Immature natural killer cell (primary cell): Measurements from ENCODE around the gene SND1. TPM values are rescaled to one million over a fixed set of nuclear protein-coding genes. Genes with fewer than 3 reads are reported as not detected.

Source experiments
- DNase-seq, 3 donors: peaks; one replicate each; pipeline ENCODE4 v3.0.0; 2022; ENCODE audit warnings: mixed read lengths in 1 of 3
- H3K27ac Mint-ChIP-seq, 6 donors: one replicate each; pipeline ENCODE4 v1.8.0; 2020; ENCODE audit warnings: mixed read lengths in 6 of 6, mild to moderate bottlenecking in 5 of 6, inconsistent platforms in 4 of 6, moderate library complexity in 3 of 6
- H3K27me3 Mint-ChIP-seq, 3 donors: one replicate each; pipeline ENCODE4 v1.8.0; 2020 to 2021; ENCODE audit warnings: low read depth in 3 of 3, mild to moderate bottlenecking in 3 of 3, mixed read lengths in 3 of 3, moderate library complexity in 3 of 3, inconsistent platforms in 1 of 3
- H3K36me3 Mint-ChIP-seq, 3 donors: one replicate each; pipeline ENCODE4 v1.8.0; 2020; ENCODE audit warnings: mixed read lengths in 3 of 3, inconsistent platforms in 2 of 3, mild to moderate bottlenecking in 2 of 3
- H3K4me1 Mint-ChIP-seq, 2 donors: one replicate each; pipeline ENCODE4 v1.8.0; 2020; ENCODE audit warnings: inconsistent platforms in 2 of 2, mild to moderate bottlenecking in 2 of 2, mixed read lengths in 2 of 2, moderate library complexity in 1 of 2
- H3K4me3 Mint-ChIP-seq, 5 donors: one replicate each; pipeline ENCODE4 v1.8.0; 2020; ENCODE audit warnings: mild to moderate bottlenecking in 5 of 5, mixed read lengths in 5 of 5, inconsistent platforms in 3 of 5, moderate library complexity in 3 of 5
- H3K9me3 Mint-ChIP-seq, 6 donors: one replicate each; pipeline ENCODE4 v1.8.0; 2020; ENCODE audit warnings: mild to moderate bottlenecking in 6 of 6, mixed read lengths in 6 of 6, inconsistent platforms in 4 of 6, moderate library complexity in 3 of 6
- polyA plus RNA-seq, 3 donors: library from polyadenylated mRNA; unstranded; fragments of 300-500 nt; fragmentation: Illumina TruSeq; gene quantifications; one replicate each; pipeline ENCODE4 v1.2.3, GENCODE V29; 2021

Gene SND1
- polyA plus RNA-seq, 3 donors from 2014 or later, result 87.8 to 130 (median 116) TPM

DNA sequence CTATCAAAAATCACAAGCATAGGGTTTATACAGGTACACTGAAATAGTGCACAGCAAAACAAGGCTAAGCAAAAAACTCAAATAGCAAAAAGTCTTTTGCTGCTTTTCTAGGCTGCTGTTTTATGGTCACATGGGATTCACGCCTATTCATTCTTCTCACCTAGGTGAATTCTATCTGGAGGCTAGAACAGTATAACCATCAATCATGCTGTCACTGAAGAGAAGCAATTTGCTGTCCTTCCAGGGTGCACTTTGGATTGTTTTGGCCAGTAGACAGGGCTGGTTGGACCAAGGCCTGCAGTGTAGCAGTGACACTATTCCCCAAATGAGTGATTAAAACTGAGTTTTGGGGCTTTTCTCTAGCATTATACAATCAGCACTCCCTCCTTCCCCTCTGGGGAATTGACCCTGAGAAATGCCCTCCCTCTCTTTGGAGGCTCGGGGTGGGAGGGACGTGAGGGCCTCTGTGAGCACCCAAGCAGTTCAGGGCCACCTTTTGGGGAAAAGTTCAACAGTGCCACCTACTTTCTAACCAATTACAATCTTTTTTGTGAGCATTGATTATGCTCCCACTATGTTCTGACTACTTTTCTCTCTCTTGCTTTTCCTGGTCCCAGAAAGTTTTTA, 16.2 kb upstream of the SND1 start:
- Mint-ChIP-seq H3K27me3 (peaks cover 7 to 18% (median 10%) of the 10 kb centered on the region in 3 donors), H3K27ac (no peak overlapping the region)

DNA sequence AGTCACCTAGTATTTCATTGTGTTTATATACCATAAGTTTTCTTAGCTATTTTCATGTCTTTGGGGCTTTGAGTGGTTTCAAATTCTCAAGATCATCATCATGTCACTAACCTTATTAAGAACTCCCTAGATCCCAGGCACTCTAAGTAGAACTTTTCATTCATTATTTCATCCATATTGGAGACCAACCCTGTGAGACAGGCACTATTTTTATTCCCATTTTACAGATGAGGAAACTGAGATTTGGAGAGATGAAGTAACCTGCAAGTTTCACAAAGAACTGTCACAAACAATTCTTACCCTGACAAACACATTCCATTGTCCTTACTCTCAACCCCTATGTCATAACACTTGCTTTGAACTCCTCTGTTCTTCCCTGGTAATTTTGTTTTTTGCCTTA, 13.8 kb upstream of the SND1 start:
- Mint-ChIP-seq H3K27ac (no peak overlapping the region), H3K4me3 (no peak overlapping the region), H3K9me3 (no peaks in the 10 kb centered on the region)

More for the DNA sequence above, 16.2 kb upstream of the SND1 start:
- Mint-ChIP-seq H3K36me3 (no peaks in the 10 kb centered on the region), H3K4me3 (no peak overlapping the region), H3K9me3 (no peaks in the 10 kb centered on the region), H3K4me1 (no peaks in the 10 kb centered on the region)
- DNase-seq, result no peak

DNA sequence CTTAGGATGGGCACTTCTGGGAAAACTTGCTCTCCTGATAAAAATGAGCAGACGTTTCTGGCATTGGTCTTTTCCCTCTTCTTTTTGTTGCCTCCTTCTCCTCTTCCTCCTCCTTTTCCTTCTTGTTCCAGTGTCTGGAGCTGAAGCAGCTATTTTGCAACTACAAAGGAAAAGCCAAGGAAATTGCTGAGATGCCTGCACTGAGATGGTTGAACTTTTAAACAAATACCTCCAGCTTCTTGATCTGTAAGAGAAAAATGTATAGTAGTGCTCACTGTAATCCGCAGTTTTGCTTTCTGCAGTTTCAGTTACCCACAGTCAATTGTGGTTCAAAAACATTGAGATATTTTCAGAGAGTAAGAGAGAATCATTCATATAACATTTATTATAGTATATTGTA, 7.5 kb upstream of the SND1 start:
- H3K4me1 Mint-ChIP-seq, result no peaks in the 10 kb centered on the region
- DNase-seq, result no peak
- no peak overlapping the region for H3K4me3 Mint-ChIP-seq
- no peaks in the 10 kb centered on the region for H3K36me3 Mint-ChIP-seq
- H3K27me3 Mint-ChIP-seq, result peaks cover 2 to 4% (median 3%) of the 10 kb centered on the region in 3 donors
- H3K27ac Mint-ChIP-seq, result no peak overlapping the region
- no peaks in the 10 kb centered on the region for H3K9me3 Mint-ChIP-seq

More for the DNA sequence above, 13.8 kb upstream of the SND1 start:
- DNase-seq, result no peak
- H3K36me3 Mint-ChIP-seq, result no peaks in the 10 kb centered on the region
- peaks cover 7 to 13% (median 8%) of the 10 kb centered on the region in 3 donors for H3K27me3 Mint-ChIP-seq
- H3K4me1 Mint-ChIP-seq, result no peaks in the 10 kb centered on the region

DNA sequence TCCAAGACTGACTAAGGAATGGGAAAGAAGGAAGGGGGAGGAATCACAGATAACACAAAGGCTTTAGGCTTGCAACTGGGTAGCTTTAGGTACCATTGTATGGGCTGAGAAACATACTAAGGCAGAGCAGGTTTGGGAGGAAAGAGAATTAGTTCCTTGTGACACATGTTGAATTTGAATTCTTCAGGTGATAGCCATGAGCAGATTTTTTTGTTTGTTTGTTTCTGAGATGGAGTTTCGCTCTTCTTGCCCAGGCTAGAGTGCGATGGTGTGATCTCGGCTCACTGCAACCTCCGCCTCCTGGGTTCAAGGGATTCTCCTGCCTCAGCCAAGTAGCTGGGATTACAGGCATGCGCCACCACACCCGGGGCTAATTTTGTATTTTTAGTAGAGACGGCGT, 4.4 kb upstream of the SND1 start:
- Mint-ChIP-seq H3K4me3 (no peak overlapping the region), H3K27me3 (peaks cover 4 to 11% (median 9%) of the 10 kb centered on the region in 3 donors), H3K4me1 (peaks cover 0 to 18% of the 10 kb centered on the region in 2 donors), H3K27ac (no peak overlapping the region), H3K9me3 (no peaks in the 10 kb centered on the region), H3K36me3 (no peaks in the 10 kb centered on the region)
- no peak for DNase-seq

DNA sequence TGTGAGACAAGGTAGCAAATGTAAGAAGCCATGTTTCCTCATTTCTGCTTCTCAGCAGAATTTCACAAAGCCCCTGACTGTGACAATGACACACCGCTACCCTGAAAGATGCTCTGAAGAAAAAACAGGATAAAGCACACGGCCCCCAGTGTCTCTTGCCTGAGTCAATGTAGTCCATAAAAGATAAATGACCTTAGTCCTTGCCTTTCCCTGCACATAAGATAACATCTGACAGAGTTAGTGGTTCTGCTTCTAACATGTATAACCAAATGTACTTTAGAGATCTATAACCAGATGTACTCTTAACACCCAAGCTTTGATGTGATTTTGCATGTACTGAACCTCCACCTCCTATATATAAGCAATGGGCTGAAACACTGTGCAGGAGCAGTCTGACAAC, 3.0 kb upstream of the SND1 start:
- Mint-ChIP-seq H3K4me3 (no peak overlapping the region), H3K9me3 (no peaks in the 10 kb centered on the region), H3K4me1 (peaks cover 0 to 31% of the 10 kb centered on the region in 2 donors), H3K27me3 (peaks cover 4 to 11% (median 10%) of the 10 kb centered on the region in 3 donors), H3K36me3 (no peaks in the 10 kb centered on the region), H3K27ac (no peak overlapping the region)
- no peak for DNase-seq

DNA sequence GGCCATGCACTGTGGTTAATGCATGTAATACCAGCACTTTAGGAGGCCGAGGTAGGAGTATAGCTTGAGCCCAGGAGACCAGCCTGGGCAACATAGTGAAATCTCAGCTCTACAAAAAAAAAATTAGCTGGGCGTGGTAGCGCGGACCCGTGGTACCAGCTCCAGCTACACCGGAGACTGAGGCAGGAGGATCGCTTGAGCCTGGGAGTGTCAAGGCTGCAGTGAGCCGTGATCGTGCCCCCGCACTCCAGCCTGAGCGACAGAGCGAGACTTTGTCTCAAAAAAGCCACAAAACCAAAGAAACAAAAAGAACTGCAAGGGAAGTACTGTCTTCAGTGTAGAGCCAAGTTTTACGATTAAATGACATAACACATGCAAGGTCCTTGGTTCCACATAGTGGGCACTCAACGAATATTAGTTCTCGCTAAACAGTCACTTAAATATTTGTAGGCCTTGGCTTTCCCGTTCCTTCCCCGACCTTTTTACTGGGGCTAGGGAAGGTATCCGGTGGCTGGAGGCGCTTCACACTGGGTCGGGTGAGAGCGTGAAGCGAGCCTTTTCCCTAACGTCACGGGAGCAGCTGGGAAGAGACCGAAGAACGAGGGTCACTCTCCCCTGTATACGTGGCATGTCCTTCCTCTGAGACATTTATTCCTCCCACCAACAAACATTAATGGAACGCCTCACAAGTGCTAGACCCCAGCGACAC, 993 bp upstream of the SND1 start:
- peak overlapping the region in 5 of 6 donors; percentile 95 to 98 (median 97) for H3K27ac Mint-ChIP-seq

DNA sequence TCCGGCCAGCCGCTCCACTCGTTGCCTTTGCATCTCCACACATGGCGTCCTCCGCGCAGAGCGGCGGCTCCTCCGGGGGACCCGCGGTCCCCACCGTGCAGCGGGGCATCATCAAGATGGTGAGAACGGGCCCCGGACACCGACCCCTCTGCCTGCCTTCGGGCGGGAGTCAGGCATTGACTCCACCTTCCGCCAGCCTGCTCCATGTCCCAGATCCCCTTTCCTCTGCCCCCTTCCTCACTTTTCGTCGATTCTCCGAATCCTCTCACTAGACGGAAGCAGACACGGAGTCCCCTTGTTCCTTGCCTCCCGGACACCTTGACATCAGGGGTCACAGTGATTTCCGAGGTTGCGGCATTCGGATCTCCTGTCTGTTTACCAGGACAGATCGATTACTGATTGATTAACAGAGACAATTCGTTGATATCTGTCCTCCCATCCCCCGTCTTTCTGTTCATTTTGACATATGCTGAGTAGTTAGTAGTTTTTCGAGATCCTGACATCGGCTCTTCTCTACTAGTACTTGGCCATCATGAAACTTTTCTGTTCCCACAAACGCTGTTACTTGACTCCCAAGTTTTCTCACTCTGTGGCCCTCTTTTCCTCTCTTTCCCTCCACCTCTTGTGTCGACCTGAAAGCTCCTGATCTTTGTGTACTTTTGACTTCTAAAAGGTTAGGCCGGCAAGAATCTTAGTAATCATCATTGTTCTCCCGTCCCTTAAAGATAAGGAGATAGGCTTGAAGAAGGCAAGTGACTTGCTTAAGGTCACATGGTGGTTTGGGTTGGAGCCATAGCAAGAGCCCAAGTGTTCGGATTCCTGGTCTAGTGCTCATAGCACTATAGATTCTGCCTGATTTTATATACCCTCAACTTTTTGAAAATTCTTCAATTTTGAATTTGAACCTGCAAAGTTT, 597 bp downstream of the SND1 start:
- Mint-ChIP-seq H3K36me3 (peaks cover 0 to 4% (median 0%) of the 10 kb centered on the region in 3 donors), H3K9me3 (no peaks in the 10 kb centered on the region), H3K27ac (peak overlapping the region in 5 of 6 donors; percentile 95 to 98 (median 97)), H3K27me3 (peaks cover 4 to 7% (median 7%) of the 10 kb centered on the region in 3 donors), H3K4me1 (peaks cover 12 to 51% of the 10 kb centered on the region in 2 donors), H3K4me3 (peak overlapping the region in 4 of 5 donors; percentile 91 to 97 (median 94))
- DNase-seq, result no peak

More for the DNA sequence above, 993 bp upstream of the SND1 start:
- Mint-ChIP-seq H3K4me1 (peaks cover 0 to 47% of the 10 kb centered on the region in 2 donors), H3K27me3 (peaks cover 4 to 11% (median 10%) of the 10 kb centered on the region in 3 donors), H3K36me3 (no peaks in the 10 kb centered on the region), H3K9me3 (no peaks in the 10 kb centered on the region), H3K4me3 (peak overlapping the region in 4 of 5 donors; percentile 91 to 97 (median 94))
- peak in 1 of 3 donors; percentile 3 for DNase-seq

DNA sequence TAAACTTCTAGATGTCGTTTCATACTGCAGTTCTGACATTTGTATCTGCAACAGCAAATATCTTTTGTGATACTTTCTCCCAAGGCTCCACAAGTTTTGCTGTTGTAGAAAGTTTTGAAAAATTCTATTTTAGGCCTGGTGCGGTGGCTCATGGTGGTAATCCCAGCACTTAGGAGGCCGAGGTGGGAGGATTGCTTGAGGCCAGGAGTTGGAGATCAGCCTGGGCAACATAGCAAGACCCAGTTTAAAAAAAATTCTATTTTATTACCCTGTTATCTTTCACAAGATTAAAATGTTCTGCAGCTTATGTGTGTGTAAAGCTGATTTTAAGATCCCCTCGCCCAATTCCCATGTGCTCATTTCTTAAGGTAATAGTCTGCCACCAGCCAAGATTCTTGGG, 1.4 kb downstream of the SND1 start:
- H3K27ac Mint-ChIP-seq, result peak overlapping the region in 5 of 6 donors; percentile 32 to 98 (median 96)
- H3K27me3 Mint-ChIP-seq, result peaks cover 4 to 7% (median 7%) of the 10 kb centered on the region in 3 donors
- no peak for DNase-seq
- peak overlapping the region in 4 of 5 donors; percentile 91 to 97 (median 94) for H3K4me3 Mint-ChIP-seq
- peaks cover 17 to 51% of the 10 kb centered on the region in 2 donors for H3K4me1 Mint-ChIP-seq
- H3K9me3 Mint-ChIP-seq, result no peaks in the 10 kb centered on the region
- peaks cover 0 to 4% (median 0%) of the 10 kb centered on the region in 3 donors for H3K36me3 Mint-ChIP-seq

DNA sequence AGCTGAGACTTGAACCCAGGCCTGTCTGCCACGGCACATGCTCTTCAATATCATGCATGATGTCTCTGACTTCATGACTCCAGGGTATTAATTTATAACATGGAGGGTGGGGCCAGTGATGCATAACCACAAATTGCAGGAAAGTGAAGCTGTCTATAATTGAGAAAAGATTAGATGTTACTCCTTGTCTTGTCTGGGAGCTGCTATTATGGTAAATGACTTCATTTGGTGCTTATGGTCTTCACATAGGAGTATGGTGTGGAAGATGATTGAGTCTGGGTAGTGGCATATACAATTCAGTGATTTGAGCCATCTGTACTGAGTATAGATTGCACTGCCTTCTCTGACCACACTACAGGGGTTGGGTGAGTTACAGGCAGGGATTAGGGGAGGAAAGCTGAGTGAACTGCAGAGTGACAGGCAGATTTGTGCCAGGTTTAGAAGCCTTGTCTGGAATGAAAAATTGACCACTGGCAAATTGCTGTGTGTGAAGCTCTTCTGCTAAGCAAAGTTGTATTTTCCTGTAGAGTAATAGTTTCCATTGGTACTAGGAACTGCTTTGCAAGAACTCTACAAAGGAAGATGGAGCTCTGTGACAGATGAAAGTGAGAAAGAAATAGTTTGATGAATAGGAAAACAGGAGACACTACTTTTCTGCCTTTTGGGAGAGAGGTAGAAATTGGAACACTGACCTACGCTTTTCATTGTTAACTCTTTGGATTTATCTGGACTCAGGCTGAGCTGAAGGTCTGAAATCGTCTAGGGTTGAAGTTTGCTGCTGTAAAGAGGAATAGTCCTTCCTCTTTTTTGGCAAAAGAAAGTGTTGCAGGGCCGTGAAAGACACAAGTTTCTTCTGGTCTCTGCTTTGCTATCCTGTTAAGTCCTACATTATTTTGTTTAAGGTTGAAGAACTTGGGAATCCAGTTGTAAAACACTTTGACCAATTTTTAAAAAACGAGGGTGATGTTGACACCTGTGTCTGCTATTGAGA, 2.7 kb downstream of the SND1 start:
- H3K9me3 Mint-ChIP-seq, result no peaks in the 10 kb centered on the region
- H3K27ac Mint-ChIP-seq, result peak overlapping the region in 3 of 6 donors; percentile 8 to 64 (median 54)
- H3K4me3 Mint-ChIP-seq, result peak overlapping the region in 1 of 5 donors; percentile 23
- peaks cover 4 to 7% (median 7%) of the 10 kb centered on the region in 3 donors for H3K27me3 Mint-ChIP-seq
- peaks cover 0 to 4% (median 3%) of the 10 kb centered on the region in 3 donors for H3K36me3 Mint-ChIP-seq
- no peak for DNase-seq
- peaks cover 30 to 57% of the 10 kb centered on the region in 2 donors for H3K4me1 Mint-ChIP-seq

DNA sequence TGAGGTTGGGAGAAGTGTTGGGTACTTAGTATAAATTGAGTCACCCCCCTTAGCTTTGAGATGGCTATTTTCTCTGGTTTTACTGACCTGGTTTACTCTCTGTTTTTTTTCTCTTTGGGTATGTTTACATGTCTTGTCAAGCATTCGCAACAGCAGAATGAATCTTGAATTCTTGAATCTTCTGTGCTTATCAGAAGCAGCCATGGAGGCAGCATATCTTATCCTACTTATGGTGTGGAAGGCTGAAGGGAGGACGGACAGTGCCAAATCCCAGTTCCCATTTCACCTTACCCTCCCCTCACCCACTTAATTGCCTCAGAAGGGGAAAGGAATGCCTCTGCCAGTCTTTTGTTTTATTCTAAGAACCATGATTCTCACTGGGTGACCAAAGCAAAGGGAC, 3.7 kb downstream of the SND1 start:
- Mint-ChIP-seq H3K4me3 (no peak overlapping the region), H3K4me1 (peaks cover 41 to 59% of the 10 kb centered on the region in 2 donors), H3K27ac (peak overlapping the region in 2 of 6 donors; percentile 64 to 74), H3K9me3 (no peaks in the 10 kb centered on the region), H3K27me3 (peaks cover 4 to 7% (median 7%) of the 10 kb centered on the region in 3 donors), H3K36me3 (peaks cover under 1 to 4% (median 3%) of the 10 kb centered on the region in 3 donors)
- no peak for DNase-seq

DNA sequence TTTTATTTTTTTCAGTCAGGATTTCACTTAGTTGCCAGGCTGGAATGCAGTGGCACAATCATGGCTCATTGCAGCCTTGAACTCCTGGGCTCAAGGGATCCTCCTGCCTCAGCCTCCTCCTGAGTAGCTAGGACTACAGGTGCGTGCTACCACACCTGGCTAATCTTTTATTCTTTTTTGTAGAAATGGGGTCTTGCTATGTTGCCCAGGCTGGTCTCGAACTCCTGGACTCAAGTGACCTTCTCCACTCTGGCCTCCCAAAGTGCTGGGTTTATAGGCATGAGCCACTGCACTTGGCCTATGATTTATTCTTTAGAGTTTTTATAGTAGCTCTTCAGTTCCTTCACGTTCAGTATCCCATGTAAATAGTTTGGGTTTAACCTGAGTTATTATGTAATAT, 5.5 kb downstream of the SND1 start:
- Mint-ChIP-seq H3K9me3 (no peaks in the 10 kb centered on the region), H3K4me1 (peaks cover 43 to 57% of the 10 kb centered on the region in 2 donors), H3K4me3 (no peak overlapping the region), H3K27ac (no peak overlapping the region), H3K27me3 (peaks cover 0 to 2% (median 0%) of the 10 kb centered on the region in 3 donors), H3K36me3 (peaks cover 3 to 5% (median 4%) of the 10 kb centered on the region in 3 donors)
- DNase-seq, result no peak

DNA sequence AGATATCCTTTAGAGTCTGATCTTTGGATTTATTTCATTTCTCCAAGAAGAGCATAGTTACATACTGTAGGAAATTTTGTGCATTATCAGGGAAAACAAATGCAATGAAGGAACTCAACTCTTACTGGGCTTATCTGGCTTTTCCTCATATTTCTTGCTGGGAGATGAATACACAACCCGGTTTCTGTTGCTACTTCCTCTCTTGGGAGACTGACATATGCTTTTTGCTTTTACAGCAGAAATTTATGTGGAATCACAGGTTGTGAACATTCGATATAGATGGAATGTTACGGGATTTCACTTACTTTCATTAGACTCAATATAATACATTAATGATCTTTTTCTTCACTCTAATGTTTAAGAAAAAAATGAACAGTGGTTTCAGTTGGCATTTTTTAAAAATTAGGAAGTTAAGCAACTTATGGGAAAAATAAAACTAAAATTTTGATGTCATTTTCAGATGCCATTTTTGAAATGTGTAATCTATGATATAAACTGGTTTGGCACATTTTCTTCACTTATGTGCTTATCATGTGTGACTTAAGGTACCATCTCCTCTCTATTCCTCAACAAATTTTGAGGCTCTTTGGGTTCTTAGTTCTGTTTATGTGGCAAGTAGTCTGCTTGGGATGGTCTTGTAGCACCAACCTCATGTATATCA, 7.1 kb downstream of the SND1 start:
- H3K4me1 Mint-ChIP-seq, result peaks cover 33 to 66% of the 10 kb centered on the region in 2 donors
- no peaks in the 10 kb centered on the region for H3K9me3 Mint-ChIP-seq
- H3K27me3 Mint-ChIP-seq, result no peaks in the 10 kb centered on the region
- DNase-seq, result no peak
- peaks cover 3 to 8% (median 4%) of the 10 kb centered on the region in 3 donors for H3K36me3 Mint-ChIP-seq
- H3K27ac Mint-ChIP-seq, result no peak overlapping the region
- no peak overlapping the region for H3K4me3 Mint-ChIP-seq
